Fibroblast of lung (primary cell): ENCODE data around the gene PPP2R2D. TPM values are rescaled to one million over a fixed set of nuclear protein-coding genes. Genes with fewer than 3 reads are reported as not detected.
A peak's percentile ranks its signal among the peaks of the same experiment; 100 is the strongest.

ENCODE experiments used
- DNase-seq, 2 donors: peaks; one replicate each; pipeline versions ENCODE4 v3.0.0 to v3.0.0-alpha.2; 2010; ENCODE audit warnings: low read depth in 2 of 2
- H2AFZ ChIP-seq: 2 replicates; pipeline ENCODE4 v1.5.1; 2012; ENCODE audit warnings: low read length, control low read depth, inconsistent platforms
- H3K27ac ChIP-seq: 2 replicates; pipeline ENCODE4 v1.5.1; 2011; ENCODE audit warnings: low read length, control low read depth; ENCODE audit not compliant: insufficient read depth
- H3K27me3 ChIP-seq: 2 replicates; pipeline ENCODE4 v1.5.1; 2011; ENCODE audit warnings: mild to moderate bottlenecking, low read length; ENCODE audit not compliant: control insufficient read depth, insufficient read depth
- H3K36me3 ChIP-seq: 2 replicates; pipeline ENCODE4 v1.5.1; 2011; ENCODE audit warnings: low read length; ENCODE audit not compliant: control insufficient read depth, insufficient read depth
- H3K4me1 ChIP-seq: 2 replicates; pipeline ENCODE4 v1.5.1; 2011; ENCODE audit warnings: low read length; ENCODE audit not compliant: control insufficient read depth, insufficient read depth; ENCODE audit errors: extremely low read depth
- H3K4me2 ChIP-seq: 2 replicates; pipeline ENCODE4 v1.5.1; 2011; ENCODE audit warnings: low read length, control low read depth; ENCODE audit not compliant: insufficient read depth; ENCODE audit errors: extremely low read depth
- H3K4me3 ChIP-seq, 4 experiments: fragments of 200-600 bp in 1 of 4; sonication (generic) in 1 of 4; replicated peaks in 1 of 4; 2 replicates each; pipeline ENCODE4 v1.5.1; 2011 to 2016; ENCODE audit warnings: low read length in 4 of 4, low read depth in 3 of 4, mild to moderate bottlenecking in 3 of 4, control low read depth in 2 of 4, inconsistent platforms in 1 of 4, mixed read lengths in 1 of 4; ENCODE audit not compliant: insufficient read depth in 1 of 4; ENCODE audit errors: control extremely low read depth in 1 of 4
- H3K79me2 ChIP-seq: 2 replicates; pipeline ENCODE4 v1.5.1; 2012; ENCODE audit warnings: mild to moderate bottlenecking, low read length, inconsistent platforms; ENCODE audit not compliant: control insufficient read depth, insufficient read depth
- H3K9ac ChIP-seq: 2 replicates; pipeline ENCODE4 v1.5.1; 2011; ENCODE audit warnings: mild to moderate bottlenecking, low read length, control low read depth; ENCODE audit not compliant: insufficient read depth
- H3K9me3 ChIP-seq: 2 replicates; pipeline ENCODE4 v1.5.1; 2012; ENCODE audit warnings: low read depth, low read length; ENCODE audit not compliant: control insufficient read depth, insufficient read depth
- H4K20me1 ChIP-seq: 2 replicates; pipeline ENCODE4 v1.5.1; 2011; ENCODE audit warnings: low read length; ENCODE audit not compliant: control insufficient read depth, insufficient read depth; ENCODE audit errors: extremely low read depth
- CTCF ChIP-seq, 2 donors: IDR thresholded peaks in 1 of 2; conservative IDR thresholded peaks in 1 of 2; 1 replicate in 1 of 2; 2 replicates in 1 of 2; pipeline ENCODE4 v1.5.1; 2011 to 2012; ENCODE audit warnings: low read length in 2 of 2, control low read depth in 1 of 2, inconsistent platforms in 1 of 2, low read depth in 1 of 2, mild to moderate bottlenecking in 1 of 2
- EZH2 ChIP-seq: IDR thresholded peaks from 2 replicates; pipeline ENCODE4 v1.5.1; 2012; ENCODE audit warnings: low read length, control low read depth, mild to moderate bottlenecking; ENCODE audit errors: missing control alignments
- polyA plus RNA-seq, 2 donors: library from polyadenylated mRNA; depleted of rRNA in 1 of 2; stranded (reverse) in 1 of 2; unstranded in 1 of 2; fragments of >200 nt; gene quantifications; 2 replicates each; pipeline ENCODE4 v1.2.1, GENCODE V29; 2011 to 2012; ENCODE audit warnings: missing spikeins in 1 of 2
- total RNA-seq: library from RNA; depleted of rRNA; stranded (reverse); fragments of >200 nt; gene quantifications from 2 replicates; pipeline ENCODE4 v1.2.1, GENCODE V29; 2014

Gene PPP2R2D
- total and polyA plus RNA-seq, 2 donors (not counting 1 experiment from before 2014, with no cell fraction given), result 23.3 to 25.4 TPM

- Histone ChIP-seq H3K4me3 (no peak overlapping the region), H4K20me1 (no peaks in the 10 kb centered on the region), H3K4me1 (peaks cover 3% of the 10 kb centered on the region), H3K9ac (no peak overlapping the region), H3K9me3 (no peaks in the 10 kb centered on the region), H3K79me2 (peaks cover 24% of the 10 kb centered on the region), H3K27ac (no peak overlapping the region), H2AFZ (no peak overlapping the region), H3K27me3 (peaks cover 15% of the 10 kb centered on the region), H3K4me2 (no peak overlapping the region), H3K36me3 (no peaks in the 10 kb centered on the region)
- no peak for DNase-seq
- no peak for TF ChIP-seq CTCF (conservative IDR thresholded peaks at IDR 0.05 in 1 of 2, IDR thresholded peaks at IDR 0.05 in 1 of 2; ENCODE audit: low read depth in 1 of 2, low read length in 2 of 2)
- TF ChIP-seq EZH2, result no peak
Observed at GRCh38 chr10:131898713-131899112, 2.1 kb upstream of the PPP2R2D start.

DNA sequence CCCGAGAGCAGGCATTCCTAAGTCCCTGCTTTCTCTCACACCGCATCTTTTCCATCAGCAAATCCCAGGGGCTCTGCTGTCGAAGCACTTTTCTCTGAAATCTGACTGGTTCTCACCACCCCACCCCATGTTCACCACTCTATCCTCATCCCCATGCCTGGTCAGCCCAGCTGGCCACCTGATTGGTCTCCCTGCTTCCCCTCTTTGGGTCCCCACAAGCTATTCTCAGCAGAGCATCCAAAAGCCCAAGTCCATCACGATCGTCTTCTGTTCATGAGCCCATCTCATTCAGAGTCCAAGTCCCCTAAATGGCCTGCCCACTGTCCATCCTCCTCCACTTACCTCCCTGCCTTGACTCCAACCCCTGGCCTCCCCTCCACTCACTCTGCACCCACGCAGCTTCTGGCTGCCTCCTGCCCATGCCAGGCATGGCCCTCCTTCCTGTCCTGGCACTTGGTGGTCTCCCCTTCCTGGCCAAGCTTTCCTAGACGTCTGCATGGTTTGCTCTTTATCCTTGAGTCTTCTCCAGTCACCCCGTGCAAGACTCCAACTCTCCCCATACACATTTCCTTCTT is 1.6 kb upstream of the PPP2R2D start:
- Histone ChIP-seq H3K27me3 (peaks cover 12% of the 10 kb centered on the region), H3K4me1 (peaks cover 3% of the 10 kb centered on the region), H3K9me3 (no peaks in the 10 kb centered on the region), H3K79me2 (peaks cover 27% of the 10 kb centered on the region), H4K20me1 (no peaks in the 10 kb centered on the region), H2AFZ (no peak overlapping the region), H3K4me2 (no peak overlapping the region), H3K4me3 (no peak overlapping the region), H3K36me3 (no peaks in the 10 kb centered on the region), H3K9ac (no peak overlapping the region), H3K27ac (no peak overlapping the region)
- TF ChIP-seq CTCF (conservative IDR thresholded peaks at IDR 0.05 in 1 of 2, IDR thresholded peaks at IDR 0.05 in 1 of 2; ENCODE audit: low read depth in 1 of 2, low read length in 2 of 2) (no peak), EZH2 (no peak)
- no peak for DNase-seq

GRCh38 chr10:131899695-131900349 is 986 bp upstream of the PPP2R2D start:
- no peak for TF ChIP-seq CTCF (conservative IDR thresholded peaks at IDR 0.05 in 1 of 2, IDR thresholded peaks at IDR 0.05 in 1 of 2; ENCODE audit: low read depth in 1 of 2, low read length in 2 of 2)
- TF ChIP-seq EZH2, result no peak
- Histone ChIP-seq H3K27ac (no peak overlapping the region), H3K27me3 (peaks cover 12% of the 10 kb centered on the region), H4K20me1 (no peaks in the 10 kb centered on the region), H3K9ac (no peak overlapping the region), H3K36me3 (no peaks in the 10 kb centered on the region), H2AFZ (peak overlapping the region; percentile 92), H3K4me2 (peak overlapping the region; percentile 89), H3K4me1 (peaks cover 3% of the 10 kb centered on the region), H3K79me2 (peaks cover 31% of the 10 kb centered on the region), H3K9me3 (no peaks in the 10 kb centered on the region), H3K4me3 (peak overlapping the region; percentile 65 to 79 (median 72))
- DNase-seq, result no peak
